SK-N-SH (cell line): ENCODE data around the gene ADD1. TPM values are rescaled to one million over a fixed set of nuclear protein-coding genes. Genes with fewer than 3 reads are reported as not detected.

Source experiments
- CTCF ChIA-PET: fragments of 300-600, 350-600 bp; formaldehyde crosslinking; extraction: SDS; loops from one replicate; lab custom pipeline; 2021; lab: Yijun Ruan, JAX
- POLR2A ChIA-PET: fragments of 350-600 bp; sonication (Branson Sonifier 250); formaldehyde crosslinking; extraction: SDS; loops from one replicate; lab custom pipeline; 2020; ENCODE audit warnings: antibody characterized with exemption, inconsistent platforms; lab: Yijun Ruan, JAX
- DNase-seq: peaks from one replicate; pipeline ENCODE4 v3.0.0; 2012
- H2AFZ ChIP-seq: fragments of 200-600 bp; sonication (generic); 2 replicates; pipeline ENCODE4 v1.8.1; 2016; ENCODE audit warnings: antibody characterized with exemption, mild to moderate bottlenecking, low read depth
- H3F3A ChIP-seq: fragments of 200-600 bp; sonication (generic); replicated peaks from 2 replicates; pipeline ENCODE3; 2016; ENCODE audit warnings: antibody characterized with exemption, mild to moderate bottlenecking; ENCODE audit not compliant: insufficient read depth
- H3K27ac ChIP-seq, 2 experiments: fragments of 200-500 bp in 1 of 2; fragments of 200-600 bp in 1 of 2; sonication (Bioruptor generic) in 1 of 2; sonication (generic), shearing (Covaris generic) in 1 of 2; 2 replicates each; pipeline versions ENCODE4 v1.5.1 to v1.6.1; 2014 to 2016; ENCODE audit warnings: low read depth in 2 of 2, inconsistent platforms in 1 of 2, low read length in 1 of 2, mild to moderate bottlenecking in 1 of 2, mixed read lengths in 1 of 2
- H3K27me3 ChIP-seq: fragments of 200-600 bp; sonication (generic), shearing (Covaris generic); 2 replicates; pipeline ENCODE4 v1.6.1; 2016; ENCODE audit warnings: mixed run types; ENCODE audit not compliant: insufficient read depth
- H3K36me3 ChIP-seq, 2 experiments: fragments of 200-500 bp in 1 of 2; fragments of 200-600 bp in 1 of 2; sonication (Bioruptor generic) in 1 of 2; sonication (generic) in 1 of 2; replicated peaks in 1 of 2; 2 replicates each; pipeline versions ENCODE3 to v1.5.1; 2014 to 2016; ENCODE audit warnings: low read length in 1 of 2, mild to moderate bottlenecking in 1 of 2; ENCODE audit not compliant: insufficient read depth in 2 of 2, control insufficient read depth in 1 of 2
- H3K4me1 ChIP-seq, 2 experiments: fragments of 200-500 bp in 1 of 2; fragments of 200-600 bp in 1 of 2; sonication (Bioruptor generic) in 1 of 2; sonication (generic), shearing (Covaris generic) in 1 of 2; 2 replicates each; pipeline versions ENCODE4 v1.5.1 to v1.6.1; 2014 to 2016; ENCODE audit warnings: low read depth in 1 of 2, low read length in 1 of 2, mixed run types in 1 of 2; ENCODE audit not compliant: insufficient read depth in 2 of 2, control insufficient read depth in 1 of 2
- H3K4me2 ChIP-seq: fragments of 200-600 bp; sonication (generic), shearing (Covaris generic); 2 replicates; pipeline ENCODE4 v1.6.1; 2017; ENCODE audit warnings: mixed run types
- H3K4me3 ChIP-seq, 2 experiments: fragments of 200-500 bp in 1 of 2; fragments of 200-600 bp in 1 of 2; sonication (Bioruptor generic) in 1 of 2; sonication (generic), shearing (Covaris generic) in 1 of 2; 2 replicates each; pipeline versions ENCODE4 v1.5.1 to v1.8.1; 2014 to 2016; ENCODE audit warnings: low read depth in 2 of 2, inconsistent platforms in 1 of 2, low read length in 1 of 2, mild to moderate bottlenecking in 1 of 2, mixed read lengths in 1 of 2, moderate library complexity in 1 of 2
- H3K79me2 ChIP-seq: fragments of 200-600 bp; sonication (generic); 2 replicates; pipeline ENCODE4 v1.8.1; 2017; ENCODE audit warnings: mild to moderate bottlenecking; ENCODE audit not compliant: insufficient read depth
- H3K9ac ChIP-seq: fragments of 200-600 bp; sonication (generic); 2 replicates; pipeline ENCODE4 v1.6.1; 2017; ENCODE audit warnings: mixed run types
- H3K9me2 ChIP-seq: fragments of 200-600 bp; sonication (generic); 2 replicates; pipeline ENCODE4 v1.6.1; 2017; ENCODE audit warnings: mixed run types
- H3K9me3 ChIP-seq: fragments of 200-600 bp; sonication (generic); 2 replicates; pipeline ENCODE4 v1.6.1; 2017; ENCODE audit warnings: mixed run types, mild to moderate bottlenecking, moderate library complexity
- H4K20me1 ChIP-seq: fragments of 200-600 bp; sonication (generic); 2 replicates; pipeline ENCODE4 v1.6.1; 2017; ENCODE audit warnings: mild to moderate bottlenecking, mixed run types; ENCODE audit not compliant: insufficient read depth
- CHD2 ChIP-seq: fragments of 150-350 bp; IDR thresholded peaks from 2 replicates; pipeline ENCODE4 v1.6.1; 2018; ENCODE audit warnings: low read length; ENCODE audit not compliant: partially characterized antibody
- CTCF ChIP-seq: fragments of 200-600 bp; sonication (generic); IDR thresholded peaks from 2 replicates; pipeline ENCODE4 v1.6.1; 2017; ENCODE audit warnings: antibody characterized with exemption, mild to moderate bottlenecking, moderate library complexity
- ELF1 ChIP-seq: IDR thresholded peaks from 2 replicates; pipeline ENCODE4 v1.4.0; 2012
- FOSL2 ChIP-seq: IDR thresholded peaks from 2 replicates; pipeline ENCODE4 v1.4.0; 2012; ENCODE audit warnings: low read depth, mild to moderate bottlenecking, moderate library complexity, borderline replicate concordance
- FOXJ3 ChIP-seq: sonication (generic); formaldehyde crosslinking; IDR thresholded peaks from 2 replicates; pipeline ENCODE4 v1.5.1; 2020; ENCODE audit warnings: mild to moderate bottlenecking, missing genetic modification reagents
- GABPA ChIP-seq: IDR thresholded peaks from 2 replicates; pipeline ENCODE4 v1.4.0; 2012; ENCODE audit warnings: low read depth, mild to moderate bottlenecking
- JUND ChIP-seq: IDR thresholded peaks from 2 replicates; pipeline ENCODE4 v1.4.0; 2012
- MAX ChIP-seq: IDR thresholded peaks from 2 replicates; pipeline ENCODE4 v1.4.0; 2012; ENCODE audit warnings: low read depth
- MXI1 ChIP-seq: IDR thresholded peaks from 2 replicates; pipeline ENCODE4 v1.6.1; 2012; ENCODE audit warnings: mild to moderate bottlenecking, low read depth, low read length, improper control_type of control experiment
- NFIC ChIP-seq: IDR thresholded peaks from 2 replicates; pipeline ENCODE4 v1.4.0; 2012; ENCODE audit warnings: borderline replicate concordance
- NRF1 ChIP-seq: IDR thresholded peaks from 2 replicates; pipeline ENCODE4 v1.6.1; 2012; ENCODE audit warnings: low read depth, mild to moderate bottlenecking, low read length
- POLR2AphosphoS5 ChIP-seq: IDR thresholded peaks from 2 replicates; pipeline ENCODE4 v1.6.1; 2012; ENCODE audit warnings: low read depth, low read length
- RAD21 ChIP-seq: IDR thresholded peaks from 2 replicates; pipeline ENCODE4 v1.6.1; 2012; ENCODE audit warnings: mild to moderate bottlenecking, low read length
- SIN3A ChIP-seq: IDR thresholded peaks from 2 replicates; pipeline ENCODE4 v1.6.1; 2012; ENCODE audit warnings: low read depth, mild to moderate bottlenecking, low read length, moderate library complexity, borderline replicate concordance
- TAF1 ChIP-seq: IDR thresholded peaks from 2 replicates; pipeline ENCODE4 v1.6.1; 2012; ENCODE audit warnings: low read depth, mild to moderate bottlenecking, low read length, moderate library complexity, borderline replicate concordance
- WGBS: methylation state at CpG from one replicate; pipeline ENCODE4 v1.1.6; 2017; ENCODE audit warnings: low lambda C conversion rate; 5-methylcytosine and 5-hydroxymethylcytosine counted together
- polyA plus RNA-seq, 3 experiments: library from polyadenylated mRNA; depleted of rRNA; stranded (reverse); fragments of >200 nt; gene quantifications; 2 replicates each; pipeline ENCODE4 v1.2.3, GENCODE V29; 2012
- TF ChIP-seq, protein P1 (sequence below): IDR thresholded peaks from 2 replicates; pipeline ENCODE4 v1.4.0; 2012; ENCODE audit warnings: low read depth, borderline replicate concordance

ADD1 gene
- polyA plus RNA-seq, 1 of the 3 experiments (the other 2 are of a cell fraction) = 155 TPM

DNA sequence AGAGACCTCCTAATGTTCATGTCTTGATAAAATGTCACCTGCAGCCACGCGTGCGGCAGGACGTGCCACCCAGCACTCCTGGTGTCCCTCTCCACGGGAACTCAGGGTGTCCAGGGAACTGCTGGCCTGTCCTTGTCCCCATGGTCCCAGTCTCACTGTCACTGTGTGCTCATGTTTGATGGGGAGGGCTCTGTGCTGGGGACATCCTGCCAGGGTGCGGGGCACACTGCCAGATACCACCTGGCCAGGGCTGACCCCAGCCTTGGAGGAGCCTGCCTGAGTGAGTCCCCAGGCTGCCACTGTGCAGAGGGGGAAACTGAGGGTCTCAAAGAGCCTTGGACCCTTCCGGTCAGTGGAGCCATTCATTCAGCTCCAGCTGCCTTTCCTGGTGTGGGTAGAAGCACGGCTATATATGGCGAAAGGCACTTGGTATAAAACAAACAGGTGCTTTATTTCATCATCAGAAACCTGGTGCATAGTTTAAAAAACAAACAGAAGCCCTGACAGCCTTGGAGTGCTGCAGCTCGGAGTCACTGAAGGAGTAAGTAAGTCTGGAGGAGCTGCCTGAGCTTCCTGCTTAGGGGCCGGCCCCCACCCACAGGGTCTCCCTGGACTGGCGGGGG, 86.6 kb downstream of the ADD1 start (continued):
- TF ChIP-seq, protein P1, sequence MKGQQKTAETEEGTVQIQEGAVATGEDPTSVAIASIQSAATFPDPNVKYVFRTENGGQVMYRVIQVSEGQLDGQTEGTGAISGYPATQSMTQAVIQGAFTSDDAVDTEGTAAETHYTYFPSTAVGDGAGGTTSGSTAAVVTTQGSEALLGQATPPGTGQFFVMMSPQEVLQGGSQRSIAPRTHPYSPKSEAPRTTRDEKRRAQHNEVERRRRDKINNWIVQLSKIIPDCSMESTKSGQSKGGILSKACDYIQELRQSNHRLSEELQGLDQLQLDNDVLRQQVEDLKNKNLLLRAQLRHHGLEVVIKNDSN = no peak

GRCh38 chr4:2930758-2931511, 87.3 kb downstream of the ADD1 start:
- Histone ChIP-seq H3F3A (peaks cover 13% of the 10 kb centered on the region), H3K4me3 (no peak overlapping the region), H3K4me2 (no peak overlapping the region), H3K9ac (no peak overlapping the region), H4K20me1 (0 out of 2 replicates have a peak, but pooled peaks cover 3% of the 10 kb centered on the region), H3K27me3 (no peaks in the 10 kb centered on the region), H3K27ac (no peak overlapping the region; a peak in 1 of 4 replicates), H3K4me1 (peaks cover 11 to 24% of the 10 kb centered on the region in 2 experiments; a peak in 3 of 4 replicates), H2AFZ (no peak overlapping the region), H3K9me2 (no peaks in the 10 kb centered on the region), H3K9me3 (no peaks in the 10 kb centered on the region), H3K36me3 (peaks cover 14 to 65% of the 10 kb centered on the region in 2 experiments), H3K79me2 (peaks cover 26% of the 10 kb centered on the region)
- ChIA-PET POLR2A (no interaction called here), CTCF (interaction anchor here (1.0 kb wide), 1 partner anchor 10 kb away, joined by 3 read pairs; no protein-coding TSS in a partner anchor)
- TF ChIP-seq CTCF (peak; percentile 27), GABPA (no peak)
- no peak for DNase-seq
- WGBS = 100% methylated on average over 3 of the region's 34 CpGs

DNA sequence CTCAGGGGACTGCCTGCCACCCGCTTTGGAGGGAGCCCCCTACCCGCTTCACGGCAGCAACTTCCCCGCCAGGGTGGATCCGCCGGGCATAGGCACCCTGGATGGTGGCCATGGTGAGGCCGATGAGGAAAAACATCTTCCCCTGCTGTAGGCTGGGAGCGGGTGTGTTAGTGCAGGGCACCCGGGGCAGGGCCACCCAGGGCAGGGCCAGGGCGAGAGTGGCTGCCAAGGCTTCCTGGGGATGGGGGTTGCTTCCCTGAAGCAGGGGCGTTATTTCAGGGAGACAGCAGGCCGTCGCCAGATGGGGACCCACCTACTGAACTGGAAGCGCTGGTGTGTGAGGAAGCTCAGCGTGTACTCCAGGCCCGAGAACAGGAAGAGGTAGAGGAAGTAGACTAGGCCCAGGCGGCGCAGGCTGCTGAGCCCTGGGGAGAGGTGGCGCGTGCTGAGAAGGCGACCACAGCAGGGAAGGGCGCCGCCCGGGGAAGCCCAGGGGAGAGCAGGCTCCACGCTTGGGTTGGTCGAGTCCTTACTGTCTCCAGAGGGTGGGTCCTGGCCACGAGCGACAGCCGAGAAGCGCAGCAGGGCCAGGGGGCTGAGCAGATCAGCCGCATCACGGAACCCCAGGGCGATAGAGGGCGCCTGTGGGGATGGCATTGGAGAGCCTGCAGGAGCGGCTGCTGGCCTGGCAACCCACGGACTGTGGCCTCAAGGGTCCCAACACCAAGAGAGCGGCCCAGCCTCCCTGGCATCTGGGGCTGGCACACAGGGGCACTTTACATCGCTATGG, 88.1 kb downstream of the ADD1 start:
- H3K9me2 ChIP-seq = no peaks in the 10 kb centered on the region
- H4K20me1 ChIP-seq = 0 out of 2 replicates have a peak, but pooled peaks cover 8% of the 10 kb centered on the region
- no peak overlapping the region; a peak in 1 of 4 replicates for H3K27ac ChIP-seq
- TF ChIP-seq NFIC (no peak), NRF1 (no peak), MXI1 (no peak), MAX (no peak), TAF1 (no peak), FOXJ3 (CRISPR knock-in tag) (no peak), JUND (no peak), RAD21 (no peak), POLR2AphosphoS5 (no peak; the same call in 1 of the 2 replicates), SIN3A (no peak), ELF1 (no peak), CHD2 (no peak), FOSL2 (no peak), CTCF (no peak)
- TF ChIP-seq, protein P1 = no peak
- H3K4me2 ChIP-seq = no peak overlapping the region
- no peak for DNase-seq
- no peak overlapping the region for H3K9ac ChIP-seq
- no peak overlapping the region for H3K4me3 ChIP-seq
- 95% methylated on average over 31 of the region's 38 CpGs for whole genome bisulfite sequencing
- H3K27me3 ChIP-seq = no peaks in the 10 kb centered on the region
- ChIA-PET CTCF (no interaction called here), POLR2A (no interaction called here)
- H3K79me2 ChIP-seq = peaks cover 34% of the 10 kb centered on the region
- no peak overlapping the region for H2AFZ ChIP-seq
- peaks cover 18 to 31% of the 10 kb centered on the region in 2 experiments for H3K4me1 ChIP-seq
- no peaks in the 10 kb centered on the region for H3K9me3 ChIP-seq
- peaks cover 18% of the 10 kb centered on the region for H3F3A ChIP-seq
- peaks cover 14 to 61% of the 10 kb centered on the region in 2 experiments for H3K36me3 ChIP-seq
